SK-N-SH treated with all-trans-retinoic acid at 6 μM for 48 hours (cell line): Measurements from ENCODE around the gene TSC1.

ENCODE experiments used
- ATAC-seq: fragments of 200-7000 bp; cut with Tn5 transposase; 3 replicates; pipeline ENCODE4 v1.9.1; 2020; ENCODE audit warnings: mild to moderate bottlenecking, moderate library complexity
- ARNTL ChIP-seq: fragments of 450-650 bp; formaldehyde crosslinking; IDR thresholded peaks from 2 replicates; pipeline ENCODE4 v1.5.0; 2020; ENCODE audit warnings: low read depth, mild to moderate bottlenecking, moderate library complexity, borderline replicate concordance
- BACH2 ChIP-seq: fragments of 250-450 bp; sonication (Bioruptor Pico); IDR thresholded peaks from 2 replicates; pipeline ENCODE4 v1.9.0; 2021; ENCODE audit warnings: mild to moderate bottlenecking, borderline replicate concordance
- CREB5 ChIP-seq: fragments of 250-450 bp; sonication (Bioruptor Pico); IDR thresholded peaks from 2 replicates; pipeline ENCODE4 v1.5.1; 2020; ENCODE audit warnings: low read depth, mild to moderate bottlenecking, moderate library complexity
- CSDC2 ChIP-seq: fragments of 250-450 bp; sonication (Bioruptor Pico); IDR thresholded peaks from 2 replicates; pipeline ENCODE4 v1.5.0; 2020; ENCODE audit warnings: mild to moderate bottlenecking, moderate library complexity
- CSRNP3 ChIP-seq: fragments of 250-450 bp; sonication (Bioruptor Pico); IDR thresholded peaks from 2 replicates; pipeline ENCODE4 v1.5.1; 2021; ENCODE audit warnings: mild to moderate bottlenecking, moderate library complexity
- ESRRG ChIP-seq: fragments of 250-450 bp; sonication (Bioruptor Pico); IDR thresholded peaks from 2 replicates; pipeline ENCODE4 v1.6.1; 2021; ENCODE audit warnings: mild to moderate bottlenecking
- GLIS3 ChIP-seq: fragments of 250-450 bp; sonication (Bioruptor Pico); IDR thresholded peaks from 2 replicates; pipeline ENCODE4 v1.5.0; 2020; ENCODE audit warnings: mild to moderate bottlenecking, moderate library complexity
- ISL1 ChIP-seq: fragments of 250-450 bp; sonication (Bioruptor Pico); IDR thresholded peaks from 2 replicates; pipeline ENCODE4 v2.1.2; 2022; ENCODE audit warnings: mild to moderate bottlenecking, moderate library complexity
- OSR1 ChIP-seq: fragments of 250-450 bp; sonication (Bioruptor Pico); IDR thresholded peaks from 2 replicates; pipeline ENCODE4 v1.8.0; 2022; ENCODE audit warnings: moderate library complexity, mild to moderate bottlenecking, inconsistent platforms
- POU6F1 ChIP-seq: fragments of 250-450 bp; sonication (Bioruptor Pico); IDR thresholded peaks from 2 replicates; pipeline ENCODE4 v1.8.0; 2021; ENCODE audit warnings: low read depth, mild to moderate bottlenecking, moderate library complexity, borderline replicate concordance
- PPARA ChIP-seq: fragments of 250-450 bp; sonication (Bioruptor Pico); IDR thresholded peaks from 2 replicates; pipeline ENCODE4 v1.5.0; 2020; ENCODE audit warnings: mild to moderate bottlenecking, borderline replicate concordance
- RARB ChIP-seq: fragments of 250-450 bp; sonication (Bioruptor Pico); IDR thresholded peaks from 2 replicates; pipeline ENCODE4 v1.8.0; 2021; ENCODE audit warnings: mild to moderate bottlenecking, moderate library complexity
- SNAI2 ChIP-seq: fragments of 250-450 bp; sonication (Bioruptor Pico); IDR thresholded peaks from 2 replicates; pipeline ENCODE4 v1.5.0; 2020; ENCODE audit warnings: mild to moderate bottlenecking, moderate library complexity
- TCF4 ChIP-seq: fragments of 250-450 bp; sonication (Bioruptor Pico); IDR thresholded peaks from 2 replicates; pipeline ENCODE4 v1.8.0; 2021; ENCODE audit warnings: mild to moderate bottlenecking, moderate library complexity, borderline replicate concordance
- TOX ChIP-seq: fragments of 250-450 bp; sonication (Bioruptor Pico); IDR thresholded peaks from 2 replicates; pipeline ENCODE4 v1.8.0; 2021; ENCODE audit warnings: mild to moderate bottlenecking, moderate library complexity, borderline replicate concordance
- TSHZ2 ChIP-seq: fragments of 250-450 bp; sonication (Bioruptor Pico); IDR thresholded peaks from 2 replicates; pipeline ENCODE4 v1.5.0; 2020; ENCODE audit warnings: mild to moderate bottlenecking, moderate library complexity
- ZC3H10 ChIP-seq: fragments of 250-450 bp; sonication (Bioruptor Pico); IDR thresholded peaks from 2 replicates; pipeline ENCODE4 v1.5.1; 2021; ENCODE audit warnings: mild to moderate bottlenecking, moderate library complexity
- ZFP3 ChIP-seq: fragments of 250-450 bp; sonication (Bioruptor Pico); IDR thresholded peaks from 2 replicates; pipeline ENCODE4 v1.5.0; 2020; ENCODE audit warnings: mild to moderate bottlenecking, moderate library complexity
- ZFP30 ChIP-seq: fragments of 450-650 bp; formaldehyde crosslinking; IDR thresholded peaks from 2 replicates; pipeline ENCODE4 v1.5.0; 2022; ENCODE audit warnings: mild to moderate bottlenecking, moderate library complexity
- ZNF565 ChIP-seq: fragments of 450-650 bp; formaldehyde crosslinking; conservative IDR thresholded peaks from 2 replicates; pipeline ENCODE4 v1.5.0; 2020; ENCODE audit warnings: low read depth, mild to moderate bottlenecking, moderate library complexity
- ZNF70 ChIP-seq: fragments of 450-650 bp; formaldehyde crosslinking; IDR thresholded peaks from 2 replicates; pipeline ENCODE4 v1.5.0; 2020; ENCODE audit warnings: mild to moderate bottlenecking, moderate library complexity
- ZNF8 ChIP-seq: fragments of 450-650 bp; formaldehyde crosslinking; IDR thresholded peaks from 2 replicates; pipeline ENCODE4 v1.5.0; 2020; ENCODE audit warnings: mild to moderate bottlenecking, moderate library complexity
- TF ChIP-seq, protein P1 (sequence below): fragments of 250-450 bp; sonication (Bioruptor Pico); IDR thresholded peaks from 2 replicates; pipeline ENCODE4 v1.8.0; 2020; ENCODE audit warnings: mild to moderate bottlenecking, moderate library complexity, borderline replicate concordance

The TSC1 gene

GRCh38 chr9:132892400-132892799 is 52.0 kb downstream of the TSC1 start:
- TF ChIP-seq ZNF565 (no peak), ESRRG (CRISPR knock-in tag) (no peak), RARB (no peak), OSR1 (CRISPR knock-in tag) (no peak), CSDC2 (CRISPR knock-in tag) (no peak), ZFP3 (CRISPR knock-in tag) (no peak), ZNF8 (CRISPR knock-in tag) (no peak), TCF4 (no peak), ZC3H10 (CRISPR knock-in tag) (no peak), CREB5 (CRISPR knock-in tag) (no peak), SNAI2 (no peak), POU6F1 (CRISPR knock-in tag) (no peak), ZFP30 (CRISPR knock-in tag) (no peak), ARNTL (CRISPR knock-in tag) (no peak), ISL1 (CRISPR knock-in tag) (no peak), ZNF70 (CRISPR knock-in tag) (no peak), TSHZ2 (CRISPR knock-in tag) (no peak), PPARA (no peak), CSRNP3 (no peak)
- TF ChIP-seq, protein P1, sequence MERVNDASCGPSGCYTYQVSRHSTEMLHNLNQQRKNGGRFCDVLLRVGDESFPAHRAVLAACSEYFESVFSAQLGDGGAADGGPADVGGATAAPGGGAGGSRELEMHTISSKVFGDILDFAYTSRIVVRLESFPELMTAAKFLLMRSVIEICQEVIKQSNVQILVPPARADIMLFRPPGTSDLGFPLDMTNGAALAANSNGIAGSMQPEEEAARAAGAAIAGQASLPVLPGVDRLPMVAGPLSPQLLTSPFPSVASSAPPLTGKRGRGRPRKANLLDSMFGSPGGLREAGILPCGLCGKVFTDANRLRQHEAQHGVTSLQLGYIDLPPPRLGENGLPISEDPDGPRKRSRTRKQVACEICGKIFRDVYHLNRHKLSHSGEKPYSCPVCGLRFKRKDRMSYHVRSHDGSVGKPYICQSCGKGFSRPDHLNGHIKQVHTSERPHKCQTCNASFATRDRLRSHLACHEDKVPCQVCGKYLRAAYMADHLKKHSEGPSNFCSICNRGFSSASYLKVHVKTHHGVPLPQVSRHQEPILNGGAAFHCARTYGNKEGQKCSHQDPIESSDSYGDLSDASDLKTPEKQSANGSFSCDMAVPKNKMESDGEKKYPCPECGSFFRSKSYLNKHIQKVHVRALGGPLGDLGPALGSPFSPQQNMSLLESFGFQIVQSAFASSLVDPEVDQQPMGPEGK: no peak
- TF ChIP-seq, all 23 proteins: peak for 0
- no peak for ATAC-seq

GRCh38 chr9:132888151-132888550 is 56.3 kb downstream of the TSC1 start:
- TF ChIP-seq RARB (no peak), BACH2 (CRISPR knock-in tag) (no peak), ISL1 (CRISPR knock-in tag) (no peak), GLIS3 (CRISPR knock-in tag) (no peak)
- ATAC-seq: no peak

- no peak for ATAC-seq
- TF ChIP-seq CSRNP3: no peak
- no peak for TF ChIP-seq ISL1 (CRISPR knock-in tag)
- TF ChIP-seq BACH2 (CRISPR knock-in tag): no peak
- TF ChIP-seq TOX: no peak
- no peak for TF ChIP-seq ZNF70 (CRISPR knock-in tag)
- TF ChIP-seq ZFP3 (CRISPR knock-in tag): no peak
- no peak for TF ChIP-seq ARNTL (CRISPR knock-in tag)
- TF ChIP-seq TSHZ2 (CRISPR knock-in tag): no peak
- no peak for TF ChIP-seq TCF4
These were observed 57.0 kb downstream of the TSC1 start for GRCh38 chr9:132887181-132888120.
